Measurements from ENCODE around the gene TPP2. TPM values are rescaled to one million over a fixed set of nuclear protein-coding genes. Genes with fewer than 3 reads are reported as not detected.

The TPP2 gene
- polyA plus RNA-seq, 1 donor from 2014 or later: 45.4 TPM

DNA sequence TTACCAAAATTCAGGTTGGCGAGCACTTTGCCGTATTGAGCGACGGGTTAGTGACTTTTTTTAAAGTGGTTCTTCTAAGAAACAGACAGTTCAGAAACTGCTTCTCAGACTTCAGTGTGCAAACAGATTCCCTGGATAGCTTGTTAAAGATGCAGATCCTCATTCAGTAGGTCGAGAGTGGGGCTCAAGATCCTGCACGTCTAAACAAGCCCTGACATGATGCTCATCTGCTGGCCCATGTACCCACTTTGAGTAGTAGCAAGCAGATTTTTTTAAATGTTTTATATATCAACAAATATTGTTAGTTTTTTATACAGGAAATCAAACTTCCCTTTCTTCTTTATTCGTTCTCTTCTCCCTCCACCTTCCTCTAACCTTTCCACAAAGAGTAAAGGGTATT, 90.7 kb downstream of the TPP2 start:
- Histone ChIP-seq H4K20me1 (ENCODE audit: insufficient read depth) (no peaks in the 10 kb centered on the region), H3F3A (ENCODE audit: insufficient read depth, low read length, poor library complexity, severe bottlenecking) (no peaks in the 10 kb centered on the region), H3K9ac (ENCODE audit: low read length) (no peak overlapping the region), H2AFZ (ENCODE audit: low read depth, low read length) (no peak overlapping the region), H3K79me2 (replicated peaks; ENCODE audit: insufficient read depth, low read length) (no peaks in the 10 kb centered on the region), H3K9me2 (ENCODE audit: insufficient read depth, low read length) (no peaks in the 10 kb centered on the region), H3K27ac (ENCODE audit: low read length) (no peak overlapping the region), H3K27me3 (ENCODE audit: insufficient read depth, low read depth, low read length) (no peaks in the 10 kb centered on the region), H3K4me3 (ENCODE audit: low read length) (no peak overlapping the region), H3K9me3 (ENCODE audit: low read length) (no peaks in the 10 kb centered on the region), H3K36me3 (ENCODE audit: insufficient read depth, low read length) (no peaks in the 10 kb centered on the region), H3K4me2 (ENCODE audit: low read length) (no peak overlapping the region)
- TF ChIP-seq, protein P1, sequence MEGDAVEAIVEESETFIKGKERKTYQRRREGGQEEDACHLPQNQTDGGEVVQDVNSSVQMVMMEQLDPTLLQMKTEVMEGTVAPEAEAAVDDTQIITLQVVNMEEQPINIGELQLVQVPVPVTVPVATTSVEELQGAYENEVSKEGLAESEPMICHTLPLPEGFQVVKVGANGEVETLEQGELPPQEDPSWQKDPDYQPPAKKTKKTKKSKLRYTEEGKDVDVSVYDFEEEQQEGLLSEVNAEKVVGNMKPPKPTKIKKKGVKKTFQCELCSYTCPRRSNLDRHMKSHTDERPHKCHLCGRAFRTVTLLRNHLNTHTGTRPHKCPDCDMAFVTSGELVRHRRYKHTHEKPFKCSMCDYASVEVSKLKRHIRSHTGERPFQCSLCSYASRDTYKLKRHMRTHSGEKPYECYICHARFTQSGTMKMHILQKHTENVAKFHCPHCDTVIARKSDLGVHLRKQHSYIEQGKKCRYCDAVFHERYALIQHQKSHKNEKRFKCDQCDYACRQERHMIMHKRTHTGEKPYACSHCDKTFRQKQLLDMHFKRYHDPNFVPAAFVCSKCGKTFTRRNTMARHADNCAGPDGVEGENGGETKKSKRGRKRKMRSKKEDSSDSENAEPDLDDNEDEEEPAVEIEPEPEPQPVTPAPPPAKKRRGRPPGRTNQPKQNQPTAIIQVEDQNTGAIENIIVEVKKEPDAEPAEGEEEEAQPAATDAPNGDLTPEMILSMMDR (IDR thresholded peaks at IDR 0.05; ENCODE audit: poor library complexity, severe bottlenecking): no peak
- TF ChIP-seq, protein P2, sequence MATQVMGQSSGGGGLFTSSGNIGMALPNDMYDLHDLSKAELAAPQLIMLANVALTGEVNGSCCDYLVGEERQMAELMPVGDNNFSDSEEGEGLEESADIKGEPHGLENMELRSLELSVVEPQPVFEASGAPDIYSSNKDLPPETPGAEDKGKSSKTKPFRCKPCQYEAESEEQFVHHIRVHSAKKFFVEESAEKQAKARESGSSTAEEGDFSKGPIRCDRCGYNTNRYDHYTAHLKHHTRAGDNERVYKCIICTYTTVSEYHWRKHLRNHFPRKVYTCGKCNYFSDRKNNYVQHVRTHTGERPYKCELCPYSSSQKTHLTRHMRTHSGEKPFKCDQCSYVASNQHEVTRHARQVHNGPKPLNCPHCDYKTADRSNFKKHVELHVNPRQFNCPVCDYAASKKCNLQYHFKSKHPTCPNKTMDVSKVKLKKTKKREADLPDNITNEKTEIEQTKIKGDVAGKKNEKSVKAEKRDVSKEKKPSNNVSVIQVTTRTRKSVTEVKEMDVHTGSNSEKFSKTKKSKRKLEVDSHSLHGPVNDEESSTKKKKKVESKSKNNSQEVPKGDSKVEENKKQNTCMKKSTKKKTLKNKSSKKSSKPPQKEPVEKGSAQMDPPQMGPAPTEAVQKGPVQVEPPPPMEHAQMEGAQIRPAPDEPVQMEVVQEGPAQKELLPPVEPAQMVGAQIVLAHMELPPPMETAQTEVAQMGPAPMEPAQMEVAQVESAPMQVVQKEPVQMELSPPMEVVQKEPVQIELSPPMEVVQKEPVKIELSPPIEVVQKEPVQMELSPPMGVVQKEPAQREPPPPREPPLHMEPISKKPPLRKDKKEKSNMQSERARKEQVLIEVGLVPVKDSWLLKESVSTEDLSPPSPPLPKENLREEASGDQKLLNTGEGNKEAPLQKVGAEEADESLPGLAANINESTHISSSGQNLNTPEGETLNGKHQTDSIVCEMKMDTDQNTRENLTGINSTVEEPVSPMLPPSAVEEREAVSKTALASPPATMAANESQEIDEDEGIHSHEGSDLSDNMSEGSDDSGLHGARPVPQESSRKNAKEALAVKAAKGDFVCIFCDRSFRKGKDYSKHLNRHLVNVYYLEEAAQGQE (IDR thresholded peaks at IDR 0.05; ENCODE audit: borderline replicate concordance): no peak

DNA sequence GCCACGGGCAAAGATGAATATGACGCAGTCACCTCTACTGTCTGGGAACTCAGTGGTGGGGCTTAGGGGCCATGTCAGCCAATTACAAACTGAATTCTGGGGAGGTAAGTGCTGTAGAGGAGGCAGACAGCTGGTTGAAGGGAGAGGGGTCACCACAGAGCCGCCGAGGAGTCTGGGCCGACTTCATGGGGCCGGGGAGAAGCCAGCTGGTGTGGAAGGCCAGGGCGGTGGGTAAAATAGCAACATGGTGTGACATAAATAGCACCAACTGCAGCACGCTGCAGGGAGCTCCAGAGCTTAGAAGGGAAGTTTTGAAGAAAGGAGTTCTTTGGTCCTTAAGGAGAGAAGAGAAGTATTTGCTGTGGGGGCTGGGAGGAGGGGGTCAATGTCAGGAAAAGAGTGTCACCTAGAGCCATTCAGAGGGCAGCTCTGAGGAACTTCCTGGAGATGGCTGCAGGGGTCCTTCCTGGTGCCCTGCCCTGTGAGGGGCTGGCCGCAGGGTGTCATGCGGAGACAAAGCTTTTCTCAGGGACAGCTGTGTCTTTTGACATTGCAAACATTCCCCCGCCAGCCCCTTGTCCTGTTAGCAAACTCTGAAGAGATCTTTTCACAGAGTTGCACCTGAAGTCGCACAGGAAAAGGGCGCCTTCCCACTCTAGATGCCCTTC, 91.7 kb downstream of the TPP2 start:
- no peak overlapping the region for H3K27ac ChIP-seq (ENCODE audit: low read length)
- H3K9me2 ChIP-seq (ENCODE audit: insufficient read depth, low read length): no peaks in the 10 kb centered on the region
- H3K9me3 ChIP-seq (ENCODE audit: low read length): no peaks in the 10 kb centered on the region
- no peak for TF ChIP-seq TAF1 (IDR thresholded peaks at IDR 0.05; ENCODE audit: low read depth)
- no peak for TF ChIP-seq EZH2 (IDR thresholded peaks at IDR 0.05; ENCODE audit: borderline replicate concordance, insufficient read depth, low read length, poor library complexity, severe bottlenecking)
- TF ChIP-seq POLR2AphosphoS5 (IDR thresholded peaks at IDR 0.05): no peak
- TF ChIP-seq SMC3 (conservative IDR thresholded peaks at IDR 0.05; ENCODE audit: poor library complexity): no peak
- no peak for TF ChIP-seq MXI1 (conservative IDR thresholded peaks at IDR 0.05; ENCODE audit: poor library complexity, severe bottlenecking)
- no peak for TF ChIP-seq EP300 (conservative IDR thresholded peaks at IDR 0.05; ENCODE audit: poor library complexity, severe bottlenecking)
- H3K79me2 ChIP-seq (replicated peaks; ENCODE audit: insufficient read depth, low read length): no peaks in the 10 kb centered on the region
- no peak overlapping the region for H3K9ac ChIP-seq (ENCODE audit: low read length)
- H3K4me2 ChIP-seq (ENCODE audit: low read length): no peak overlapping the region
- H3F3A ChIP-seq (ENCODE audit: insufficient read depth, low read length, poor library complexity, severe bottlenecking): no peaks in the 10 kb centered on the region
- H3K4me3 ChIP-seq (ENCODE audit: low read length): no peak overlapping the region
- no peaks in the 10 kb centered on the region for H3K36me3 ChIP-seq (ENCODE audit: insufficient read depth, low read length)
- H2AFZ ChIP-seq (ENCODE audit: low read depth, low read length): no peak overlapping the region
- H3K27me3 ChIP-seq (ENCODE audit: insufficient read depth, low read depth, low read length): no peaks in the 10 kb centered on the region
- no peaks in the 10 kb centered on the region for H4K20me1 ChIP-seq (ENCODE audit: insufficient read depth)

DNA sequence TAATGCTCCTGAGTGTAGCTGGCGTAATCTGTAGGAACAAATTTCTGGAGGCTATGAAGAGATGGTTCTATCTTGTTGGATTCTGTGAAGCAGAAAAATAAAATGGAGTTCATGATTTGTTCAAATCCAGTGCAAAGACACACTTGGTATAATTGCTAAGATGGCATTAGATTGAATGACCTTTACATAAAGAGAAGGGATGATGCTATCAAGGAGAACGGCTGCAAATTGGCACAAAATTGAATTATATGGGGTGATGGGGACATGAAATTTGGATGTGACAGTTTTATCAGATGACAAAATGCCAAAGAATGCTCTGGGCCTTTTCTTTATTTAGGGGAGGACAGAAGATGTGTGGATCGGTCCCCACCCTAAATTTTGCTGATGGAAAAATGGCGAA, 94.1 kb downstream of the TPP2 start:
- no peaks in the 10 kb centered on the region for H3K9me3 ChIP-seq (ENCODE audit: low read length)
- TF ChIP-seq EZH2 (IDR thresholded peaks at IDR 0.05; ENCODE audit: borderline replicate concordance, insufficient read depth, low read length, poor library complexity, severe bottlenecking) (no peak), RAD21 (conservative IDR thresholded peaks at IDR 0.05) (no peak), TAF1 (IDR thresholded peaks at IDR 0.05; ENCODE audit: low read depth) (no peak), POLR2AphosphoS5 (IDR thresholded peaks at IDR 0.05) (no peak), SMC3 (conservative IDR thresholded peaks at IDR 0.05; ENCODE audit: poor library complexity) (no peak), EP300 (conservative IDR thresholded peaks at IDR 0.05; ENCODE audit: poor library complexity, severe bottlenecking) (no peak), MXI1 (conservative IDR thresholded peaks at IDR 0.05; ENCODE audit: poor library complexity, severe bottlenecking) (no peak)
- TF ChIP-seq, protein P1 (IDR thresholded peaks at IDR 0.05; ENCODE audit: poor library complexity, severe bottlenecking): no peak
- TF ChIP-seq, protein P2 (IDR thresholded peaks at IDR 0.05; ENCODE audit: borderline replicate concordance): no peak
- H3K9ac ChIP-seq (ENCODE audit: low read length): no peak overlapping the region
- no peaks in the 10 kb centered on the region for H3F3A ChIP-seq (ENCODE audit: insufficient read depth, low read length, poor library complexity, severe bottlenecking)
- H3K27ac ChIP-seq (ENCODE audit: low read length): no peak overlapping the region
- no peaks in the 10 kb centered on the region for H3K9me2 ChIP-seq (ENCODE audit: insufficient read depth, low read length)
- H2AFZ ChIP-seq (ENCODE audit: low read depth, low read length): no peak overlapping the region
- no peak overlapping the region for H3K4me3 ChIP-seq (ENCODE audit: low read length)
- H3K27me3 ChIP-seq (ENCODE audit: insufficient read depth, low read depth, low read length): no peaks in the 10 kb centered on the region
- H3K79me2 ChIP-seq (replicated peaks; ENCODE audit: insufficient read depth, low read length): no peaks in the 10 kb centered on the region
- H4K20me1 ChIP-seq (ENCODE audit: insufficient read depth): no peaks in the 10 kb centered on the region
- H3K4me2 ChIP-seq (ENCODE audit: low read length): no peak overlapping the region
- H3K36me3 ChIP-seq (ENCODE audit: insufficient read depth, low read length): no peaks in the 10 kb centered on the region

Measured in neural cell (in vitro differentiated cells).